GM23338 (cell line): Measurements from ENCODE around the gene SERPINI1. TPM values are rescaled to one million over a fixed set of nuclear protein-coding genes. Genes with fewer than 3 reads are reported as not detected.

Experiments used
- ATAC-seq: fragments of 200-7000 bp; cut with Tn5 transposase; 3 replicates; pipeline ENCODE4 v1.9.1; 2020
- DNase-seq: peaks from one replicate; pipeline ENCODE4 v3.0.0-alpha.2; 2015; ENCODE audit warnings: low spot score
- H2AFZ ChIP-seq: fragments of 200-600 bp; sonication (generic); 2 replicates; pipeline ENCODE4 v1.8.0; 2016; ENCODE audit warnings: antibody characterized with exemption, mild to moderate bottlenecking, moderate library complexity
- H3F3A ChIP-seq: fragments of 200-600 bp; sonication (generic); replicated peaks from 2 replicates; pipeline ENCODE4 v1.8.0; 2017; ENCODE audit warnings: antibody characterized with exemption, mixed run types, low read depth
- H3K27ac ChIP-seq: fragments of 200-600 bp; sonication (generic); 2 replicates; pipeline ENCODE4 v1.6.1; 2016; ENCODE audit warnings: low read depth
- H3K27me3 ChIP-seq: fragments of 200-600 bp; sonication (generic); 2 replicates; pipeline ENCODE4 v1.8.0; 2016; ENCODE audit warnings: mild to moderate bottlenecking, mixed run types, moderate library complexity; ENCODE audit not compliant: insufficient read depth
- H3K36me3 ChIP-seq: fragments of 200-600 bp; sonication (generic); 2 replicates; pipeline ENCODE4 v1.8.0; 2016; ENCODE audit warnings: mild to moderate bottlenecking; ENCODE audit not compliant: insufficient read depth
- H3K4me1 ChIP-seq: fragments of 200-600 bp; sonication (generic); 2 replicates; pipeline ENCODE4 v1.8.0; 2016; ENCODE audit warnings: mild to moderate bottlenecking, moderate library complexity; ENCODE audit not compliant: insufficient read depth
- H3K4me2 ChIP-seq: fragments of 200-600 bp; sonication (generic); 2 replicates; pipeline ENCODE4 v1.7.1; 2017; ENCODE audit warnings: mixed run types
- H3K4me3 ChIP-seq: fragments of 200-600 bp; sonication (generic); 2 replicates; pipeline ENCODE4 v1.6.1; 2016; ENCODE audit warnings: mixed run types
- H3K79me2 ChIP-seq: fragments of 200-600 bp; sonication (generic); replicated peaks from 2 replicates; pipeline ENCODE4 v1.8.0; 2017; ENCODE audit warnings: mild to moderate bottlenecking; ENCODE audit not compliant: insufficient read depth
- H3K9me2 ChIP-seq: fragments of 200-600 bp; sonication (generic); 2 replicates; pipeline ENCODE4 v1.8.0; 2017; ENCODE audit not compliant: insufficient read depth
- H4K20me1 ChIP-seq: fragments of 200-600 bp; sonication (generic); replicated peaks from 2 replicates; pipeline ENCODE4 v1.8.0; 2017; ENCODE audit warnings: mild to moderate bottlenecking; ENCODE audit not compliant: insufficient read depth
- H3K27ac Mint-ChIP-seq: 2 replicates; pipeline ENCODE4 v1.8.0; 2020; ENCODE audit warnings: inconsistent platforms, mild to moderate bottlenecking, moderate library complexity, mixed read lengths
- H3K27me3 Mint-ChIP-seq: 3 replicates; pipeline ENCODE4 v1.8.0; 2022; ENCODE audit warnings: low read depth, mild to moderate bottlenecking, moderate library complexity, mixed read lengths, inconsistent platforms; ENCODE audit not compliant: insufficient read depth, poor library complexity
- H3K36me3 Mint-ChIP-seq: 3 replicates; pipeline ENCODE4 v1.8.0; 2021; ENCODE audit warnings: low read depth, mild to moderate bottlenecking, inconsistent platforms, moderate library complexity, mixed read lengths
- H3K4me1 Mint-ChIP-seq: 3 replicates; pipeline ENCODE4 v1.8.0; 2020; ENCODE audit warnings: mild to moderate bottlenecking, inconsistent platforms, mixed read lengths
- H3K4me3 Mint-ChIP-seq: 3 replicates; pipeline ENCODE4 v1.8.0; 2021; ENCODE audit warnings: moderate library complexity, mild to moderate bottlenecking, inconsistent platforms, mixed read lengths
- H3K9me3 Mint-ChIP-seq: 3 replicates; pipeline ENCODE4 v1.8.0; 2020; ENCODE audit warnings: moderate library complexity, mild to moderate bottlenecking, inconsistent platforms, mixed read lengths
- CREB1 ChIP-seq: fragments of 250-450 bp; sonication (Bioruptor Pico); IDR thresholded peaks from 2 replicates; pipeline ENCODE4 v1.5.0; 2020; ENCODE audit warnings: low read depth, mild to moderate bottlenecking, moderate library complexity
- EZH2phosphoT487 ChIP-seq: fragments of 200-600 bp; sonication (generic); IDR thresholded peaks from one replicate; pipeline ENCODE4 v1.8.1; 2018; ENCODE audit warnings: antibody characterized with exemption; ENCODE audit not compliant: unreplicated experiment
- JUNB ChIP-seq: IDR thresholded peaks from one replicate; pipeline ENCODE4 v1.6.1; 2016; ENCODE audit warnings: antibody characterized with exemption; ENCODE audit not compliant: unreplicated experiment
- NANOG ChIP-seq: IDR thresholded peaks from 2 replicates; pipeline ENCODE4 v1.6.1; 2016; ENCODE audit warnings: antibody characterized with exemption, borderline replicate concordance
- POLR2AphosphoS5 ChIP-seq: IDR thresholded peaks from 2 replicates; pipeline ENCODE4 v1.6.1; 2016; ENCODE audit warnings: antibody characterized with exemption, low read depth
- REST ChIP-seq: IDR thresholded peaks from one replicate; pipeline ENCODE4 v1.6.1; 2018; ENCODE audit warnings: antibody characterized with exemption; ENCODE audit not compliant: unreplicated experiment
- ZNF114 ChIP-seq: fragments of 250-450 bp; sonication (Bioruptor Pico); IDR thresholded peaks from 2 replicates; pipeline ENCODE4 v1.5.0; 2020; ENCODE audit warnings: mild to moderate bottlenecking, moderate library complexity
- ZNF331 ChIP-seq: fragments of 250-450 bp; sonication (Bioruptor Pico); IDR thresholded peaks from 2 replicates; pipeline ENCODE4 v1.5.0; 2020; ENCODE audit warnings: low read depth, mild to moderate bottlenecking, moderate library complexity
- polyA plus RNA-seq: library from polyadenylated mRNA; unstranded; fragments of >200 nt; fragmentation: Nextera tagmentation; extraction: Ambion mirVana; gene quantifications from 2 replicates; pipeline ENCODE4 v1.2.1, GENCODE V29; 2016
- total RNA-seq: library from RNA; depleted of rRNA; stranded (reverse); fragments of >200 nt; shearing (Covaris generic); gene quantifications from 2 replicates; pipeline ENCODE4 v1.2.3, GENCODE V29; 2014
- TF ChIP-seq, protein P1 (sequence below): IDR thresholded peaks from 2 replicates; pipeline ENCODE4 v1.6.1; 2016; ENCODE audit warnings: antibody characterized with exemption
- TF ChIP-seq, protein P2 (sequence below): fragments of 250-450 bp; sonication (Bioruptor Pico); IDR thresholded peaks from 2 replicates; pipeline ENCODE4 v1.5.0; 2020; ENCODE audit warnings: mild to moderate bottlenecking, moderate library complexity

Gene SERPINI1
- total and polyA plus RNA-seq, 2 experiments from 2014 or later = 9.2 to 26.6 TPM

- Histone ChIP-seq H3K9me2 (no peaks in the 10 kb centered on the region), H3F3A (no peaks in the 10 kb centered on the region), H3K27me3 (no peaks in the 10 kb centered on the region), H3K79me2 (no peaks in the 10 kb centered on the region), H3K36me3 (no peaks in the 10 kb centered on the region), H2AFZ (no peak overlapping the region), H3K4me1 (peaks cover 14% of the 10 kb centered on the region; the same call in 1 of the 2 replicates), H3K4me2 (no peak overlapping the region), H3K4me3 (no peak overlapping the region), H3K27ac (no peak overlapping the region), H4K20me1 (no peaks in the 10 kb centered on the region)
- DNase-seq (no peak), ATAC-seq (no peak)
- H3K27ac Mint-ChIP-seq = no peak overlapping the region
- TF ChIP-seq ZNF331 (CRISPR knock-in tag) (no peak), CREB1 (no peak)
- H3K36me3 Mint-ChIP-seq = no peaks in the 10 kb centered on the region
- H3K4me1 Mint-ChIP-seq = peaks cover 12% of the 10 kb centered on the region
- H3K9me3 Mint-ChIP-seq = no peaks in the 10 kb centered on the region
- no peak overlapping the region for H3K4me3 Mint-ChIP-seq
- H3K27me3 Mint-ChIP-seq = no peaks in the 10 kb centered on the region
These were observed 126.1 kb downstream of the SERPINI1 start for GRCh38 chr3:167861649-167862048.

DNA sequence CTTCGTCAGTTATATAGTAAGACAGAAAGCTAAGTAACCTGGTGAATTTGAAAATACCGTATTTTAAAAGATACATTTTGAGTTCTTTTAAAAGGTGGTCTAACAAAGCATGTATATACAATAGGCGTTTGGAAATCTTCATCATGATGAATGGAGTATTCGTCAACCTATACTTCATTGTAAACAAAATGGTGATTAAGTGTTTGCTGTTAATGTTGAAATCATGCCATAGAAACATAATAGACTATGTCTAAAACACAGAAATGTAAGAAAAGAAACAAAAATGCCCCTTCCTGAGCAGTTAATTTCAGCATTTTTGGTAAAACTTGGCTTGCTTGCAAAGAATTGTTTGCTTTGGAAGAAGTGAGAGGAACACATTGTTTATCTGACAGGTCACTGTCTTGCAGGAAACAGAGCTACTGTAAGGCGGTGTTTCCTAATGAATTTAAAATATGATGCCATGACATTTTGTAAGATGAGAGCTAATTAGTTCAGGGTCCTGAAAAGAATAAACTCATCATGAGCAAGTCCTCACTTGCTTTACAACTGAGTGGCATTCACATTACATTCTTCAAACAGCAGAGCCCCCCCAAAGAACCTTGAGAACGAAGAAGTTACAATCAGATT, 126.7 kb downstream of the SERPINI1 start:
- no peak overlapping the region for H3K4me3 Mint-ChIP-seq
- no peaks in the 10 kb centered on the region for H4K20me1 ChIP-seq
- H3K36me3 Mint-ChIP-seq = no peaks in the 10 kb centered on the region
- H3K36me3 ChIP-seq = no peaks in the 10 kb centered on the region
- no peaks in the 10 kb centered on the region for H3F3A ChIP-seq
- no peak overlapping the region for H3K27ac Mint-ChIP-seq
- no peak overlapping the region for H3K4me3 ChIP-seq
- peaks cover 12% of the 10 kb centered on the region for H3K4me1 Mint-ChIP-seq
- H3K4me2 ChIP-seq = no peak overlapping the region
- H3K27me3 ChIP-seq = no peaks in the 10 kb centered on the region
- no peaks in the 10 kb centered on the region for H3K27me3 Mint-ChIP-seq
- no peaks in the 10 kb centered on the region for H3K79me2 ChIP-seq
- DNase-seq (no peak), ATAC-seq (no peak)
- no peak overlapping the region; the same call in 1 of the 2 replicates for H2AFZ ChIP-seq
- H3K27ac ChIP-seq = no peak overlapping the region
- H3K9me2 ChIP-seq = no peaks in the 10 kb centered on the region
- peaks cover 14% of the 10 kb centered on the region; the same call in 1 of the 2 replicates for H3K4me1 ChIP-seq
- no peaks in the 10 kb centered on the region for H3K9me3 Mint-ChIP-seq
- TF ChIP-seq ZNF114 (no peak), JUNB (no peak), REST (no peak), POLR2AphosphoS5 (no peak), ZNF331 (CRISPR knock-in tag) (no peak), NANOG (no peak), CREB1 (no peak), EZH2phosphoT487 (no peak)
- TF ChIP-seq, protein P1, sequence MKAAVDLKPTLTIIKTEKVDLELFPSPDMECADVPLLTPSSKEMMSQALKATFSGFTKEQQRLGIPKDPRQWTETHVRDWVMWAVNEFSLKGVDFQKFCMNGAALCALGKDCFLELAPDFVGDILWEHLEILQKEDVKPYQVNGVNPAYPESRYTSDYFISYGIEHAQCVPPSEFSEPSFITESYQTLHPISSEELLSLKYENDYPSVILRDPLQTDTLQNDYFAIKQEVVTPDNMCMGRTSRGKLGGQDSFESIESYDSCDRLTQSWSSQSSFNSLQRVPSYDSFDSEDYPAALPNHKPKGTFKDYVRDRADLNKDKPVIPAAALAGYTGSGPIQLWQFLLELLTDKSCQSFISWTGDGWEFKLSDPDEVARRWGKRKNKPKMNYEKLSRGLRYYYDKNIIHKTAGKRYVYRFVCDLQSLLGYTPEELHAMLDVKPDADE = no peak
- TF ChIP-seq, protein P2, sequence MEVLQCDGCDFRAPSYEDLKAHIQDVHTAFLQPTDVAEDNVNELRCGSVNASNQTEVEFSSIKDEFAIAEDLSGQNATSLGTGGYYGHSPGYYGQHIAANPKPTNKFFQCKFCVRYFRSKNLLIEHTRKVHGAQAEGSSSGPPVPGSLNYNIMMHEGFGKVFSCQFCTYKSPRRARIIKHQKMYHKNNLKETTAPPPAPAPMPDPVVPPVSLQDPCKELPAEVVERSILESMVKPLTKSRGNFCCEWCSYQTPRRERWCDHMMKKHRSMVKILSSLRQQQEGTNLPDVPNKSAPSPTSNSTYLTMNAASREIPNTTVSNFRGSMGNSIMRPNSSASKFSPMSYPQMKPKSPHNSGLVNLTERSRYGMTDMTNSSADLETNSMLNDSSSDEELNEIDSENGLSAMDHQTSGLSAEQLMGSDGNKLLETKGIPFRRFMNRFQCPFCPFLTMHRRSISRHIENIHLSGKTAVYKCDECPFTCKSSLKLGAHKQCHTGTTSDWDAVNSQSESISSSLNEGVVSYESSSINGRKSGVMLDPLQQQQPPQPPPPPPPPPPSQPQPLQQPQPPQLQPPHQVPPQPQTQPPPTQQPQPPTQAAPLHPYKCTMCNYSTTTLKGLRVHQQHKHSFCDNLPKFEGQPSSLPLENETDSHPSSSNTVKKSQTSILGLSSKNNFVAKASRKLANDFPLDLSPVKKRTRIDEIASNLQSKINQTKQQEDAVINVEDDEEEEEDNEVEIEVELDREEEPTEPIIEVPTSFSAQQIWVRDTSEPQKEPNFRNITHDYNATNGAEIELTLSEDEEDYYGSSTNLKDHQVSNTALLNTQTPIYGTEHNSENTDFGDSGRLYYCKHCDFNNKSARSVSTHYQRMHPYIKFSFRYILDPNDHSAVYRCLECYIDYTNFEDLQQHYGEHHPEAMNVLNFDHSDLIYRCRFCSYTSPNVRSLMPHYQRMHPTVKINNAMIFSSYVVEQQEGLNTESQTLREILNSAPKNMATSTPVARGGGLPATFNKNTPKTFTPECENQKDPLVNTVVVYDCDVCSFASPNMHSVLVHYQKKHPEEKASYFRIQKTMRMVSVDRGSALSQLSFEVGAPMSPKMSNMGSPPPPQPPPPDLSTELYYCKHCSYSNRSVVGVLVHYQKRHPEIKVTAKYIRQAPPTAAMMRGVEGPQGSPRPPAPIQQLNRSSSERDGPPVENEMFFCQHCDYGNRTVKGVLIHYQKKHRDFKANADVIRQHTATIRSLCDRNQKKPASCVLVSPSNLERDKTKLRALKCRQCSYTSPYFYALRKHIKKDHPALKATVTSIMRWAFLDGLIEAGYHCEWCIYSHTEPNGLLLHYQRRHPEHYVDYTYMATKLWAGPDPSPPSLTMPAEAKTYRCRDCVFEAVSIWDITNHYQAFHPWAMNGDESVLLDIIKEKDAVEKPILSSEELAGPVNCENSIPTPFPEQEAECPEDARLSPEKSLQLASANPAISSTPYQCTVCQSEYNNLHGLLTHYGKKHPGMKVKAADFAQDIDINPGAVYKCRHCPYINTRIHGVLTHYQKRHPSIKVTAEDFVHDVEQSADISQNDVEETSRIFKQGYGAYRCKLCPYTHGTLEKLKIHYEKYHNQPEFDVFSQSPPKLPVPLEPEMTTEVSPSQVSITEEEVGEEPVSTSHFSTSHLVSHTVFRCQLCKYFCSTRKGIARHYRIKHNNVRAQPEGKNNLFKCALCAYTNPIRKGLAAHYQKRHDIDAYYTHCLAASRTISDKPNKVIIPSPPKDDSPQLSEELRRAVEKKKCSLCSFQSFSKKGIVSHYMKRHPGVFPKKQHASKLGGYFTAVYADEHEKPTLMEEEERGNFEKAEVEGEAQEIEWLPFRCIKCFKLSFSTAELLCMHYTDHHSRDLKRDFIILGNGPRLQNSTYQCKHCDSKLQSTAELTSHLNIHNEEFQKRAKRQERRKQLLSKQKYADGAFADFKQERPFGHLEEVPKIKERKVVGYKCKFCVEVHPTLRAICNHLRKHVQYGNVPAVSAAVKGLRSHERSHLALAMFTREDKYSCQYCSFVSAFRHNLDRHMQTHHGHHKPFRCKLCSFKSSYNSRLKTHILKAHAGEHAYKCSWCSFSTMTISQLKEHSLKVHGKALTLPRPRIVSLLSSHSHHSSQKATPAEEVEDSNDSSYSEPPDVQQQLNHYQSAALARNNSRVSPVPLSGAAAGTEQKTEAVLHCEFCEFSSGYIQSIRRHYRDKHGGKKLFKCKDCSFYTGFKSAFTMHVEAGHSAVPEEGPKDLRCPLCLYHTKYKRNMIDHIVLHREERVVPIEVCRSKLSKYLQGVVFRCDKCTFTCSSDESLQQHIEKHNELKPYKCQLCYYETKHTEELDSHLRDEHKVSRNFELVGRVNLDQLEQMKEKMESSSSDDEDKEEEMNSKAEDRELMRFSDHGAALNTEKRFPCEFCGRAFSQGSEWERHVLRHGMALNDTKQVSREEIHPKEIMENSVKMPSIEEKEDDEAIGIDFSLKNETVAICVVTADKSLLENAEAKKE (CRISPR knock-in tag) = no peak
